Uterus (tissue), 2 donors: ENCODE data around the gene WWC1.

Source experiments
- POLR2A ChIP-seq, 2 donors: fragments of 450-650 bp; IDR thresholded peaks; one replicate each; pipeline ENCODE4 v1.6.1; 2016; ENCODE audit warnings: antibody characterized with exemption in 2 of 2, mild to moderate bottlenecking in 1 of 2, moderate library complexity in 1 of 2
- TF ChIP-seq, protein P1 (sequence below), 4 experiments: fragments of 200-600 bp in 2 of 4; fragments of 450-650 bp in 2 of 4; sonication (generic) in 2 of 4; IDR thresholded peaks; one replicate each; pipeline ENCODE4 v1.5.1; 2016 to 2019; ENCODE audit warnings: antibody characterized with exemption in 4 of 4, mild to moderate bottlenecking in 2 of 4, moderate library complexity in 1 of 4

GRCh38 chr5:168479166-168479565 is 187.7 kb downstream of the WWC1 start:
- TF ChIP-seq POLR2A (IDR thresholded peaks at IDR 0.05): no peak
- TF ChIP-seq, protein P1, sequence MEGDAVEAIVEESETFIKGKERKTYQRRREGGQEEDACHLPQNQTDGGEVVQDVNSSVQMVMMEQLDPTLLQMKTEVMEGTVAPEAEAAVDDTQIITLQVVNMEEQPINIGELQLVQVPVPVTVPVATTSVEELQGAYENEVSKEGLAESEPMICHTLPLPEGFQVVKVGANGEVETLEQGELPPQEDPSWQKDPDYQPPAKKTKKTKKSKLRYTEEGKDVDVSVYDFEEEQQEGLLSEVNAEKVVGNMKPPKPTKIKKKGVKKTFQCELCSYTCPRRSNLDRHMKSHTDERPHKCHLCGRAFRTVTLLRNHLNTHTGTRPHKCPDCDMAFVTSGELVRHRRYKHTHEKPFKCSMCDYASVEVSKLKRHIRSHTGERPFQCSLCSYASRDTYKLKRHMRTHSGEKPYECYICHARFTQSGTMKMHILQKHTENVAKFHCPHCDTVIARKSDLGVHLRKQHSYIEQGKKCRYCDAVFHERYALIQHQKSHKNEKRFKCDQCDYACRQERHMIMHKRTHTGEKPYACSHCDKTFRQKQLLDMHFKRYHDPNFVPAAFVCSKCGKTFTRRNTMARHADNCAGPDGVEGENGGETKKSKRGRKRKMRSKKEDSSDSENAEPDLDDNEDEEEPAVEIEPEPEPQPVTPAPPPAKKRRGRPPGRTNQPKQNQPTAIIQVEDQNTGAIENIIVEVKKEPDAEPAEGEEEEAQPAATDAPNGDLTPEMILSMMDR (IDR thresholded peaks at IDR 0.05): no peak
